ENCODE results near the gene HOXB8.

DNA sequence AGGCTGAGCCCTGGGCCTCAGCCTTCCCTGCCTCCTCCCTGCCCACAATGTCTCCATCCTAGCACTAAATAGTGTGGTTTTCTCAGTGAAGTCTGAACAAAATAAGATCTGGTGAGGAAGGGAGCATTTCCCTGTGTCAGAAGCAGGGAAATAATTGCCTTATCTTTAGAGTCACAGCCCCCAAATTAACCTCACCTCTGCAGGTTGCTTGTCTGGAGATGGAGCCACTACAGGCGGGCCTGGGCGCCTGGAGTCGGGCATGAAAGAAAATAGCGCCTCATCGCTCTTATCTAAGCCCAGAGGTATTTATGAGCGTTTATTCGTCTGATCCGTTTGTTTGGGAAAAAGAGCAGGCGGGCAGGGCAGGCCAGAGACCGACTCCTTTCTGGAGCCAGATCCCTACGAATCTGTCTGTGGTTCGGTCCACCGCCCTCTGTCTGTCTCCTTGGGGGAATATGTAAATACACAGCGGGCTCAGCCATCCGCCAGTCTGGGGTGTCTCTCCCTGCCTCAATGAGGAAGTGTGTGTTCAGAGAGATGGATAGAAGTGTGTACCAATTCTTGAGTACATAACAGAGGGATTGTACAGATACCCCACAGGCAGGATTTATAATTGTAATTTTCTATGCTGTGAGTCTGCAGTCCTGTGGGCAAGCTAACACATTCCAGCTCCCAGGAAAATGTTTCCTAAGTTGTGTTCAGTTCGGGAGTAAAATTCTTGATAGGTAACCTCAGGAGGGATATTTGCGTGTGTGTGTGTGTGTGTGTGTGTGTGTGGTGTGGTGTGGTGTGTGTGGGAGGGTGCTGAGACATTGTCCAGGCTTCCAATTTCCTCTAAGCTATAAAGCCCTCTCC is 14.6 kb downstream of the HOXB8 start:
- no peak for TF ChIP-seq EZH2phosphoT487 (IDR thresholded peaks at IDR 0.05; ENCODE audit: borderline replicate concordance, low read length)
- TF ChIP-seq EZH2 (IDR thresholded peaks at IDR 0.05; ENCODE audit: low read length, unreplicated experiment): no peak

Measured in PC-3 (cell line).